Mammary epithelial cell (primary cell): ENCODE measurements around the gene SMARCB1.

ENCODE experiments used
- CTCF ChIP-seq, 2 donors: IDR thresholded peaks in 1 of 2; conservative IDR thresholded peaks in 1 of 2; 2 replicates each; pipeline ENCODE4 v1.5.1; 2011 to 2012; ENCODE audit warnings: inconsistent platforms in 2 of 2, low read length in 2 of 2, mild to moderate bottlenecking in 2 of 2, control low read depth in 1 of 2, low read depth in 1 of 2; ENCODE audit not compliant: insufficient read depth in 1 of 2; ENCODE audit errors: extremely low read depth in 1 of 2
- EZH2 ChIP-seq: IDR thresholded peaks from 2 replicates; pipeline ENCODE4 v1.6.1; 2012; ENCODE audit warnings: low read length, inconsistent platforms, borderline replicate concordance

DNA sequence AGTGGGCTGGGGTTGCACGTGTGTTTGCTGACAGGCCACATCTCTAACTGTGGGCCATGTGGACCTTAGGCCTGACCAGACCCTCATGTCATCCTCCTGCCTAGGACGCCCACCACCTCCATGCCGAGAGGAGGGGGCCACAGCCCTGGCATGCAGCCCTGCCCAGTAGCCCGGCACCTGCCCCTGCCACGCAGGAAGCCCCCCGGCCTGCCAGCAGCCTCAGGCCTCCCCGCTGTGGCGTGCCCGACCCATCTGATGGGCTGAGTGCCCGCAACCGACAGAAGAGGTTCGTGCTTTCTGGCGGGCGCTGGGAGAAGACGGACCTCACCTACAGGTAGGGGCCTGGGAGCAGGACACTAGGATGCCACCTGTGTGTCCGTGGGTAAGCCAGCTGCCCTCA is 7.7 kb upstream of the SMARCB1 start:
- no peak for TF ChIP-seq CTCF (conservative IDR thresholded peaks at IDR 0.05 in 1 of 2, IDR thresholded peaks at IDR 0.05 in 1 of 2; ENCODE audit: extremely low read depth in 1 of 2, insufficient read depth in 1 of 2, low read depth in 1 of 2, low read length in 2 of 2)
- TF ChIP-seq EZH2 = no peak
